Smooth muscle cell of the brain vasculature (primary cell): Measurements from ENCODE around the gene HNRNPR.

Experiments
- DNase-seq: peaks from one replicate; pipeline ENCODE4 v3.0.0-alpha.2; 2012; ENCODE audit warnings: low read depth, low spot score

HNRNPR gene

GRCh38 chr1:23369335-23370013, 25.4 kb upstream of the HNRNPR start, which contains the start of gene ZNF436:
TSS of gene ZNF436 (minus strand) at chr1:23369836. CDS start at chr1:23368005, 1,831 bp downstream.
- DNase-seq: peak; percentile 90

GRCh38 chr1:23368562-23369334, 24.7 kb upstream of the HNRNPR start:
- peak; percentile 80 for DNase-seq

GRCh38 chr1:23367791-23368561, 23.9 kb upstream of the HNRNPR start:
- peak; percentile 97 for DNase-seq

- no peak for DNase-seq
Measured at GRCh38 chr1:23367451-23367790, 23.3 kb upstream of the HNRNPR start.

- DNase-seq: no peak
Measured at GRCh38 chr1:23366598-23366997, 22.5 kb upstream of the HNRNPR start.

- no peak for DNase-seq
Measured at GRCh38 chr1:23366146-23366545, 22.1 kb upstream of the HNRNPR start.

GRCh38 chr1:23362218-23362713, 18.2 kb upstream of the HNRNPR start:
- DNase-seq: no peak

- DNase-seq: no peak
Measured at GRCh38 chr1:23358310-23358875, 14.3 kb upstream of the HNRNPR start.

- DNase-seq: no peak
Measured at GRCh38 chr1:23357138-23357908, 13.2 kb upstream of the HNRNPR start.

GRCh38 chr1:23356471-23357137, 12.5 kb upstream of the HNRNPR start:
- no peak for DNase-seq

GRCh38 chr1:23354245-23354644, 10.2 kb upstream of the HNRNPR start:
- no peak for DNase-seq

- no peak for DNase-seq
Measured at GRCh38 chr1:23352096-23352695, 8.1 kb upstream of the HNRNPR start.

GRCh38 chr1:23345920-23346319, 1.8 kb upstream of the HNRNPR start:
- no peak for DNase-seq

GRCh38 chr1:23344987-23345472, 946 bp upstream of the HNRNPR start:
- DNase-seq: no peak

- no peak for DNase-seq
Measured at GRCh38 chr1:23343221-23344110, 618 bp downstream of the HNRNPR start.

- no peak for DNase-seq
Measured at GRCh38 chr1:23341931-23342692, 2.0 kb downstream of the HNRNPR start.

- no peak for DNase-seq
Measured at GRCh38 chr1:23339632-23340031, 4.5 kb downstream of the HNRNPR start.

- DNase-seq: no peak
Measured at GRCh38 chr1:23337869-23338268, 6.2 kb downstream of the HNRNPR start.
